OCI-LY7 (cell line): ENCODE measurements around the gene SLX4IP.

Experiments
- EZH2phosphoT487 ChIP-seq: fragments of 200-600 bp; sonication (generic); IDR thresholded peaks from 2 replicates; pipeline ENCODE4 v1.6.1; 2018; ENCODE audit warnings: low read depth, borderline replicate concordance, mild to moderate bottlenecking, mixed run types, antibody characterized with exemption, low read length, moderate library complexity, mixed read lengths
- TF ChIP-seq, protein P1 (sequence below): fragments of 200-600 bp; sonication (generic); conservative IDR thresholded peaks from 2 replicates; pipeline ENCODE4 v1.5.1; 2014; ENCODE audit warnings: mild to moderate bottlenecking, antibody characterized with exemption, low read length, moderate library complexity, mixed read lengths

DNA sequence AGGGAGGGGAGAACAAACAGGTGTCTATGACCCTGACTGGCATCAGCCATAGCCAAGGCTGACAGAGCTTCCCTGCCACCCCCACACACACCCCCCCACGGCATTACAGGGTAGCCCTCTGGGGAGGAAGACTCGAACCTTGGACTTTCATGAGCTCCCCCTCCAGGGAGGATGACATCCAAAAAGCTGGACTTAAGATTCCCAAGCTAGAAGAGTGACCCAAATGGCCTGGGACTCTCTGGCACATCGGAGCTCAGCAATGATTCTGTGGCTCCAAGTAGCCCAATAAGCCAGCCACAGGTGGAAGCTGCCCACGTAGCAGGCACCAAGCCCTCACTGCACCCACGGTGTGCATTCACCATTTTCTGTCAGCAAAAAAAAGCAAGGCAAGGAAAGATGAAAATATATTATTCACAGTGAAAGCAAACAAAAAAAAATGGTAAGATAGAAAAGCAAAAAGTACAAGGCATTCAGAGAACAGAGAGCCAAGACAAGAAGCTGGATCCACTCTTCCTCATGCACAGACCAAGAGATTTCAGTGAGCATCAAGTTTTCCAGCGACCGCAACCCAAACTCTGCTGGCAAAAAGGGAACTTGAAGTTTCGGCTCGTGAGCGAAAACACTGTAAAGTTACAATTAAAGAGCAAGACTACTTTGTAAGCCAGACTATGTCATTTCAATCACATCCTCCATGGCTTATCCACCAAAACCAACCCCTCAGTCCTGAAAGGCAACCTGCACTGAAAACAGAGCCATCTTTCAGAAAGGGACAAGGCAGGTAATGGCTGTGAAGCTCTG lies 227.8 kb downstream of the SLX4IP start:
- TF ChIP-seq, protein P1, sequence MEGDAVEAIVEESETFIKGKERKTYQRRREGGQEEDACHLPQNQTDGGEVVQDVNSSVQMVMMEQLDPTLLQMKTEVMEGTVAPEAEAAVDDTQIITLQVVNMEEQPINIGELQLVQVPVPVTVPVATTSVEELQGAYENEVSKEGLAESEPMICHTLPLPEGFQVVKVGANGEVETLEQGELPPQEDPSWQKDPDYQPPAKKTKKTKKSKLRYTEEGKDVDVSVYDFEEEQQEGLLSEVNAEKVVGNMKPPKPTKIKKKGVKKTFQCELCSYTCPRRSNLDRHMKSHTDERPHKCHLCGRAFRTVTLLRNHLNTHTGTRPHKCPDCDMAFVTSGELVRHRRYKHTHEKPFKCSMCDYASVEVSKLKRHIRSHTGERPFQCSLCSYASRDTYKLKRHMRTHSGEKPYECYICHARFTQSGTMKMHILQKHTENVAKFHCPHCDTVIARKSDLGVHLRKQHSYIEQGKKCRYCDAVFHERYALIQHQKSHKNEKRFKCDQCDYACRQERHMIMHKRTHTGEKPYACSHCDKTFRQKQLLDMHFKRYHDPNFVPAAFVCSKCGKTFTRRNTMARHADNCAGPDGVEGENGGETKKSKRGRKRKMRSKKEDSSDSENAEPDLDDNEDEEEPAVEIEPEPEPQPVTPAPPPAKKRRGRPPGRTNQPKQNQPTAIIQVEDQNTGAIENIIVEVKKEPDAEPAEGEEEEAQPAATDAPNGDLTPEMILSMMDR: no peak
- no peak for TF ChIP-seq EZH2phosphoT487
